B cell (primary cell): ENCODE data around the gene SASS6. TPM values are rescaled to one million over a fixed set of nuclear protein-coding genes. Genes with fewer than 3 reads are reported as not detected.

Source experiments
- ATAC-seq: fragments of 200-7000 bp; cut with Tn5 transposase; one replicate; pipeline ENCODE4 v1.10.0; 2021; ENCODE audit warnings: low read depth, mild to moderate bottlenecking, moderate number of reproducible peaks, moderate library complexity
- CTCF ChIA-PET: fragments of 350-600 bp; sonication (Branson Sonifier 250); formaldehyde crosslinking; loops from one replicate; lab custom pipeline; 2021; ENCODE audit warnings: antibody characterized with exemption, inconsistent platforms; lab: Charles Lee
- POLR2A ChIA-PET: fragments of 350-600 bp; sonication (Branson Sonifier 250); formaldehyde crosslinking; loops from one replicate; lab custom pipeline; 2021; ENCODE audit warnings: antibody characterized with exemption; lab: Charles Lee
- DNase-seq: peaks from one replicate; pipeline ENCODE4 v3.0.0; 2013
- H2AFZ ChIP-seq: 2 replicates; pipeline ENCODE4 v1.6.1; 2012; ENCODE audit warnings: mild to moderate bottlenecking, low read depth, low read length; ENCODE audit not compliant: insufficient read depth, poor library complexity, severe bottlenecking
- H3K27ac ChIP-seq, 2 donors: 1 replicate in 1 of 2; 2 replicates in 1 of 2; pipeline ENCODE4 v1.5.1; 2012 to 2013; ENCODE audit warnings: low read length in 2 of 2, mild to moderate bottlenecking in 2 of 2, moderate library complexity in 1 of 2
- H3K27me3 ChIP-seq, 4 experiments: fragments of 200-600 bp in 1 of 4; sonication (generic) in 1 of 4; replicated peaks in 1 of 4; 1 replicate in 2 of 4; 2 replicates in 2 of 4; pipeline versions ENCODE4 v1.6.1 to v1.7.0; 2013 to 2016; ENCODE audit warnings: low read length in 3 of 4, mild to moderate bottlenecking in 2 of 4, mixed read lengths in 1 of 4, moderate library complexity in 1 of 4; ENCODE audit not compliant: insufficient read depth in 4 of 4, control insufficient read depth in 3 of 4; ENCODE audit errors: control extremely low read depth in 1 of 4
- H3K36me3 ChIP-seq, 2 experiments: replicated peaks in 1 of 2; 1 replicate in 1 of 2; 2 replicates in 1 of 2; pipeline versions ENCODE4 v1.6.1 to v1.7.1; 2013; ENCODE audit warnings: low read length in 1 of 2; ENCODE audit not compliant: insufficient read depth in 2 of 2, control insufficient read depth in 1 of 2; ENCODE audit errors: control extremely low read depth in 1 of 2, extremely low read depth in 1 of 2
- H3K4me1 ChIP-seq, 2 donors: fragments of 200-600 bp in 1 of 2; sonication (generic) in 1 of 2; 1 replicate in 1 of 2; 2 replicates in 1 of 2; pipeline versions ENCODE4 v1.5.1 to v1.6.1; 2013 to 2017; ENCODE audit warnings: low read length in 2 of 2; ENCODE audit not compliant: control insufficient read depth in 2 of 2, insufficient read depth in 2 of 2
- H3K4me2 ChIP-seq: replicated peaks from 2 replicates; pipeline ENCODE3; 2012; ENCODE audit warnings: mild to moderate bottlenecking, low read depth, low read length; ENCODE audit not compliant: poor library complexity, severe bottlenecking
- H3K4me3 ChIP-seq, 5 experiments: fragments of 200-600 bp in 1 of 5; sonication (generic) in 1 of 5; 1 replicate in 3 of 5; 2 replicates in 2 of 5; pipeline versions ENCODE4 v1.5.1 to v1.7.0; 2011 to 2016; ENCODE audit warnings: low read length in 4 of 5, mild to moderate bottlenecking in 4 of 5, low read depth in 2 of 5, control low read depth in 1 of 5, moderate library complexity in 1 of 5; ENCODE audit not compliant: insufficient read depth in 1 of 5; ENCODE audit errors: control extremely low read depth in 1 of 5, extremely low read depth in 1 of 5
- H3K79me2 ChIP-seq: fragments of 200-600 bp; sonication (generic); one replicate; pipeline ENCODE4 v1.6.0; 2016; ENCODE audit warnings: low read length; ENCODE audit not compliant: control insufficient read depth, insufficient read depth
- H3K9ac ChIP-seq: fragments of 200-600 bp; sonication (generic); 2 replicates; pipeline ENCODE4 v1.6.1; 2017; ENCODE audit warnings: mild to moderate bottlenecking, low read length, moderate library complexity
- H3K9me3 ChIP-seq, 3 donors: one replicate each; pipeline versions ENCODE4 v1.6.1 to v1.7.1; 2013; ENCODE audit warnings: low read length in 2 of 3; ENCODE audit not compliant: control insufficient read depth in 2 of 3, insufficient read depth in 1 of 3; ENCODE audit errors: control extremely low read depth in 1 of 3
- H4K20me1 ChIP-seq: 2 replicates; pipeline ENCODE4 v1.6.0; 2012; ENCODE audit warnings: mild to moderate bottlenecking, low read length; ENCODE audit not compliant: insufficient read depth, control insufficient read depth, poor library complexity, severe bottlenecking
- H3K27ac Mint-ChIP-seq: one replicate; pipeline ENCODE4 v1.8.0; 2021; ENCODE audit warnings: mixed read lengths
- H3K27me3 Mint-ChIP-seq: one replicate; pipeline ENCODE4 v1.8.0; 2021; ENCODE audit warnings: mixed read lengths
- H3K4me1 Mint-ChIP-seq: one replicate; pipeline ENCODE4 v1.8.0; 2021; ENCODE audit warnings: mixed read lengths
- H3K4me3 Mint-ChIP-seq: one replicate; pipeline ENCODE4 v1.8.0; 2021; ENCODE audit warnings: mixed read lengths
- H3K9me3 Mint-ChIP-seq: one replicate; pipeline ENCODE4 v1.8.0; 2022; ENCODE audit warnings: mixed read lengths; ENCODE audit not compliant: insufficient read depth
- EZH2 ChIP-seq: IDR thresholded peaks from 2 replicates; pipeline ENCODE4 v1.6.1; 2012; ENCODE audit warnings: borderline replicate concordance, low read depth, mild to moderate bottlenecking, moderate library complexity, low read length; ENCODE audit not compliant: insufficient read depth, poor library complexity, severe bottlenecking
- WGBS: methylation state at CpG from one replicate; pipeline ENCODE4 v1.1.5; 2013; ENCODE audit warnings: missing lambda C conversion rate; ENCODE audit not compliant: insufficient coverage; 5-methylcytosine and 5-hydroxymethylcytosine counted together
- intact Hi-C: fragments of 100-400 bp; cut with micrococcal nuclease; formaldehyde crosslinking; loops from one replicate; pipeline ENCODE4 v1.10.0; 2022
- polyA plus RNA-seq: library from polyadenylated mRNA; depleted of rRNA; stranded (reverse); fragments of >200 nt; gene quantifications from 2 replicates; pipeline ENCODE4 v1.2.3, GENCODE V29; 2012
- total RNA-seq, 2 donors: library from RNA; stranded (reverse); fragments of 120-200 nt in 1 of 2; gene quantifications; 1 replicate in 1 of 2; 2 replicates in 1 of 2; pipeline versions ENCODE4 v1.2.3 to v1.2.4, GENCODE V29; 2013 to 2022
- TF ChIP-seq, protein P1 (sequence below): fragments of 200-600 bp; IDR thresholded peaks from one replicate; pipeline ENCODE4 v1.8.0; 2022; ENCODE audit warnings: antibody characterized with exemption, mild to moderate bottlenecking

Gene SASS6
- total and polyA plus RNA-seq, 2 donors (not counting 1 experiment from before 2014, with no cell fraction given): 1.1 to 7.0 TPM

DNA sequence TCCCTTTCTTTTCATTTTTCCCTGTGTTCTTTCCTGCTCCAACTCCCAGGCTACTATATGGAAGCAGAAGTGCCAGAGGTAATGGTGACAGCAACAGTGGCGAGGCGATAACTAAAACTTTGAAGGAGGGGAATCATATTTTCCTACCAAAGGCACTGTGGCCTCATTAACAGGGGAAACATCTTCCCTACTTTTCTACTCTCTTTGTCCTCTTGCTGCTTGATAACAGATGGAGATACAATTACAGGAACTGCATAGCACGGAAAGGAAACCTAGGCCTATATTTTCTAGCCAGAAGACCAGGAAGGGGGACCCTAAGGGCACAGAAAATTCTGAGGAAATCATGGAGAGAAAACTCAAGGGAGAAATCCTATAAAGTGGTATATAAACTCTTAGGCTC lies 42.3 kb downstream of the SASS6 start:
- no peaks in the 10 kb centered on the region for H3K4me1 ChIP-seq
- H4K20me1 ChIP-seq: no peaks in the 10 kb centered on the region
- POLR2A ChIA-PET: no interaction called here
- no peak overlapping the region for H2AFZ ChIP-seq
- intact Hi-C loops: no loop called here
- Mint-ChIP-seq H3K27me3 (no peaks in the 10 kb centered on the region), H3K27ac (no peak overlapping the region), H3K4me3 (no peak overlapping the region), H3K9me3 (no peaks in the 10 kb centered on the region), H3K4me1 (no peaks in the 10 kb centered on the region)
- no peak overlapping the region for H3K9ac ChIP-seq
- peaks cover 0 to 12% of the 10 kb centered on the region in 2 experiments for H3K36me3 ChIP-seq
- CTCF ChIA-PET: no interaction called here
- no peak overlapping the region for H3K27ac ChIP-seq
- no CpG with 5 or more reads among the region's 3 CpGs for WGBS
- TF ChIP-seq, protein P1, sequence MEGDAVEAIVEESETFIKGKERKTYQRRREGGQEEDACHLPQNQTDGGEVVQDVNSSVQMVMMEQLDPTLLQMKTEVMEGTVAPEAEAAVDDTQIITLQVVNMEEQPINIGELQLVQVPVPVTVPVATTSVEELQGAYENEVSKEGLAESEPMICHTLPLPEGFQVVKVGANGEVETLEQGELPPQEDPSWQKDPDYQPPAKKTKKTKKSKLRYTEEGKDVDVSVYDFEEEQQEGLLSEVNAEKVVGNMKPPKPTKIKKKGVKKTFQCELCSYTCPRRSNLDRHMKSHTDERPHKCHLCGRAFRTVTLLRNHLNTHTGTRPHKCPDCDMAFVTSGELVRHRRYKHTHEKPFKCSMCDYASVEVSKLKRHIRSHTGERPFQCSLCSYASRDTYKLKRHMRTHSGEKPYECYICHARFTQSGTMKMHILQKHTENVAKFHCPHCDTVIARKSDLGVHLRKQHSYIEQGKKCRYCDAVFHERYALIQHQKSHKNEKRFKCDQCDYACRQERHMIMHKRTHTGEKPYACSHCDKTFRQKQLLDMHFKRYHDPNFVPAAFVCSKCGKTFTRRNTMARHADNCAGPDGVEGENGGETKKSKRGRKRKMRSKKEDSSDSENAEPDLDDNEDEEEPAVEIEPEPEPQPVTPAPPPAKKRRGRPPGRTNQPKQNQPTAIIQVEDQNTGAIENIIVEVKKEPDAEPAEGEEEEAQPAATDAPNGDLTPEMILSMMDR: no peak
- TF ChIP-seq EZH2: no peak
- H3K9me3 ChIP-seq: no peaks in the 10 kb centered on the region
- H3K27me3 ChIP-seq: no peaks in the 10 kb centered on the region
- DNase-seq: no peak
- H3K79me2 ChIP-seq: no peaks in the 10 kb centered on the region
- no peak overlapping the region for H3K4me3 ChIP-seq
- ATAC-seq: no peak
- H3K4me2 ChIP-seq: no peak overlapping the region

- ChIA-PET CTCF (no interaction called here), POLR2A (no interaction called here)
- no peaks in the 10 kb centered on the region for H3K79me2 ChIP-seq
- no peak overlapping the region for H3K4me3 Mint-ChIP-seq
- no peak overlapping the region for H3K4me3 ChIP-seq
- intact Hi-C loops: no loop called here
- H3K9me3 Mint-ChIP-seq: no peaks in the 10 kb centered on the region
- no peaks in the 10 kb centered on the region for H3K4me1 ChIP-seq
- no peaks in the 10 kb centered on the region for H3K4me1 Mint-ChIP-seq
- H3K9me3 ChIP-seq: no peaks in the 10 kb centered on the region
- no peaks in the 10 kb centered on the region for H4K20me1 ChIP-seq
- H3K4me2 ChIP-seq: no peak overlapping the region
- DNase-seq (no peak), ATAC-seq (no peak)
- no peaks in the 10 kb centered on the region for H3K27me3 Mint-ChIP-seq
- no peak overlapping the region for H3K9ac ChIP-seq
- H3K27me3 ChIP-seq: no peaks in the 10 kb centered on the region
- no peak overlapping the region for H2AFZ ChIP-seq
- no peak for TF ChIP-seq EZH2
- TF ChIP-seq, protein P1: no peak
- H3K36me3 ChIP-seq: peaks cover 0 to 12% of the 10 kb centered on the region in 2 experiments
- H3K27ac Mint-ChIP-seq: no peak overlapping the region
- no peak overlapping the region for H3K27ac ChIP-seq
- WGBS: no CpG with 5 or more reads among the region's 1 CpG
These were observed 43.6 kb downstream of the SASS6 start for GRCh38 chr1:100089082-100089481.
